Stimulated activated CD4-positive, alpha-beta T cell treated with anti-CD3 and anti-CD28 coated beads, Interleukin-12 subunit alpha, Interleukin-12 subunit beta, amount 100 ng/mL, for 24 hours (primary cell): ENCODE results near the gene PCSK4.

Experiments used
- DNase-seq, 2 experiments: peaks; one replicate each; pipeline ENCODE4 v3.0.0-alpha.2; 2020; ENCODE audit warnings: low read depth in 2 of 2

PCSK4 gene

GRCh38 chr19:1455336-1456120, 34.6 kb downstream of the PCSK4 start:
- DNase-seq = peak in 1 of 2 experiments; percentile 54

- no peak for DNase-seq
Measured at GRCh38 chr19:1455002-1455335, 35.2 kb downstream of the PCSK4 start.

GRCh38 chr19:1453525-1454364, 36.4 kb downstream of the PCSK4 start:
- no peak for DNase-seq

GRCh38 chr19:1452802-1453524, 37.2 kb downstream of the PCSK4 start:
- DNase-seq = no peak

- no peak for DNase-seq
Measured at GRCh38 chr19:1451916-1452801, 38.0 kb downstream of the PCSK4 start.

- no peak for DNase-seq
Measured at GRCh38 chr19:1450735-1451731, 39.1 kb downstream of the PCSK4 start.

- DNase-seq = no peak
Measured at GRCh38 chr19:1449467-1450442, 40.4 kb downstream of the PCSK4 start, which contains the start of gene APC2. APC2 (plus strand) TSS chr19:1450121; CDS start chr19:1453002, 2,881 bp downstream.

GRCh38 chr19:1447944-1448343, 42.2 kb downstream of the PCSK4 start:
- DNase-seq = no peak

- DNase-seq = no peak
Measured at GRCh38 chr19:1447504-1447903, 42.6 kb downstream of the PCSK4 start.

GRCh38 chr19:1446713-1447481, 43.3 kb downstream of the PCSK4 start:
- DNase-seq = no peak

GRCh38 chr19:1445932-1446712, 44.0 kb downstream of the PCSK4 start:
- DNase-seq = no peak

- DNase-seq = peak; percentile 56 to 66
Measured at GRCh38 chr19:1445185-1445931, 44.8 kb downstream of the PCSK4 start.

- DNase-seq = no peak
Measured at GRCh38 chr19:1441677-1442438, 48.3 kb downstream of the PCSK4 start.

GRCh38 chr19:1441022-1441426, 49.1 kb downstream of the PCSK4 start:
- DNase-seq = no peak

GRCh38 chr19:1440418-1440801, 49.7 kb downstream of the PCSK4 start:
- DNase-seq = no peak
